Fibroblast of villous mesenchyme (primary cell): ENCODE results near the gene VWA3B. TPM values are rescaled to one million over a fixed set of nuclear protein-coding genes. Genes with fewer than 3 reads are reported as not detected.

Source experiments
- DNase-seq: peaks from one replicate; pipeline ENCODE4 v3.0.0-alpha.2; 2010; ENCODE audit warnings: low read depth
- H3K4me3 ChIP-seq: 2 replicates; pipeline ENCODE4 v1.5.1; 2011; ENCODE audit warnings: low read depth, mild to moderate bottlenecking, low read length
- total RNA-seq: library from RNA; depleted of rRNA; stranded (reverse); fragments of >200 nt; gene quantifications from 2 replicates; pipeline ENCODE4 v1.2.3, GENCODE V29; 2012
- TF ChIP-seq, protein P1 (sequence below): IDR thresholded peaks from 2 replicates; pipeline ENCODE4 v1.5.1; 2012; ENCODE audit warnings: low read depth, mild to moderate bottlenecking, low read length; ENCODE audit not compliant: insufficient read depth

Gene VWA3B
- total RNA-seq, 1 donor: not detected

DNA sequence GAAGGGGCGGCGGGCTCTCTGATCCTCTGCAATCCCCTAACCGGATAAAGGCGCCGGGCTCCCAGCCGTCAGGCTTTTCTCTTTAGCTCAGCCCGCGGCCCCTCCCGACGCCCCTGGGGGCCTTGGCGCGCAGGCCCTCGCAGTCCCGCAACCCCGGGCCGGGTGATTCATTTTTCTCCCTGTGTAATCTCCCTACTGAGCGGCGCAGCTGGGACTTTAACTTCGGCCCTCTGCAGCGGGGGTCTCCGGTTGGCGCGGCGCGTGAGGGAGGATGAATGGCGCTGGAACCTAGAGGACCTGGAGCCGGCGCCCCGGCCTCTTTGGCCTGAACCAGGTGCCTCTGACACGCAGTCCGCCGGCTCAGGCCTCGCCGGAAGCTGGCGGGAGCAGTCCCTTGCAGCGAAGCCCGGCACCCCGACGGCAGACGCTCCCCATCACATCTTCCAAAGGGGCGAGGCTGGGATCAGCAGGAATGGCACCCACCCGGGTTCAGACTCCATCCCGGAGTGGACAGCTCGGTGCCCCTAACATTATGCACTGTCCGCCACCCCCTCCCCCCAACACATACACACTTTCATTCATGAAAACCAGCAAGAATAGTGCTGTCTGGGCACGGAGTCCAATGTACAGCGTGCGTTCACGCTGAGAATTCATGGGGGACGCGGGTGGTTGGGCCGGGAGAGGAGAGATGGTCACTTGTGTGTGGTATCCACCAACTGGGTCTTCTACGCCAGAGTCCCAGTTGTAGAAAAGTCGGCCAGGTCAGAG, 260.5 kb downstream of the VWA3B start:
- TF ChIP-seq, protein P1, sequence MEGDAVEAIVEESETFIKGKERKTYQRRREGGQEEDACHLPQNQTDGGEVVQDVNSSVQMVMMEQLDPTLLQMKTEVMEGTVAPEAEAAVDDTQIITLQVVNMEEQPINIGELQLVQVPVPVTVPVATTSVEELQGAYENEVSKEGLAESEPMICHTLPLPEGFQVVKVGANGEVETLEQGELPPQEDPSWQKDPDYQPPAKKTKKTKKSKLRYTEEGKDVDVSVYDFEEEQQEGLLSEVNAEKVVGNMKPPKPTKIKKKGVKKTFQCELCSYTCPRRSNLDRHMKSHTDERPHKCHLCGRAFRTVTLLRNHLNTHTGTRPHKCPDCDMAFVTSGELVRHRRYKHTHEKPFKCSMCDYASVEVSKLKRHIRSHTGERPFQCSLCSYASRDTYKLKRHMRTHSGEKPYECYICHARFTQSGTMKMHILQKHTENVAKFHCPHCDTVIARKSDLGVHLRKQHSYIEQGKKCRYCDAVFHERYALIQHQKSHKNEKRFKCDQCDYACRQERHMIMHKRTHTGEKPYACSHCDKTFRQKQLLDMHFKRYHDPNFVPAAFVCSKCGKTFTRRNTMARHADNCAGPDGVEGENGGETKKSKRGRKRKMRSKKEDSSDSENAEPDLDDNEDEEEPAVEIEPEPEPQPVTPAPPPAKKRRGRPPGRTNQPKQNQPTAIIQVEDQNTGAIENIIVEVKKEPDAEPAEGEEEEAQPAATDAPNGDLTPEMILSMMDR: no peak
- no peak for DNase-seq

DNA sequence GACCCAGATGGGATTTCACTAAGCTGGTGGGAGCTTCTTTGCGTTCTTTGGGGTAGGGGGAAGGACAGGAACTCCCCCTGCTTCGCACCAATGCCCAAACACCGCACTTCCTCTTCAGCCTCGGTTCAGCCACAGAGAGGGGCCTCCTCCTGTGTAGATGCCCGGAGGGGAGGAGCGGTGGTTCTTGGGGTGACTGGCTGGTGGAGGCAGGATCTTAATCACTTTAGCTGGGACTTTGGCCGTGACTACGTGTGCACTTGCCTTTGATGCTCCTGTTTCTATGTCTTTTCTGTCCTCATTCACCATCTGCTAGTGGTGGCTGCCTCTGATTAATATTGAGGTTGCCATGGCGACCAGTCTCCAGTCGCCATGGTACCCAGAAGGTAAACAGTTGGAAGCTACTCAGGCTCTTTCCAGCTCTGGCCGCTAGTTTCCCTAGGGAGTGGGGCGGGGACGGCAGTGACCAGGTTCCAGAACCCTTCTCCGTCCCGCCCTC, 261.1 kb downstream of the VWA3B start:
- TF ChIP-seq, protein P1: no peak

More for the DNA sequence above, 260.5 kb downstream of the VWA3B start:
- H3K4me3 ChIP-seq: no peak overlapping the region

DNA sequence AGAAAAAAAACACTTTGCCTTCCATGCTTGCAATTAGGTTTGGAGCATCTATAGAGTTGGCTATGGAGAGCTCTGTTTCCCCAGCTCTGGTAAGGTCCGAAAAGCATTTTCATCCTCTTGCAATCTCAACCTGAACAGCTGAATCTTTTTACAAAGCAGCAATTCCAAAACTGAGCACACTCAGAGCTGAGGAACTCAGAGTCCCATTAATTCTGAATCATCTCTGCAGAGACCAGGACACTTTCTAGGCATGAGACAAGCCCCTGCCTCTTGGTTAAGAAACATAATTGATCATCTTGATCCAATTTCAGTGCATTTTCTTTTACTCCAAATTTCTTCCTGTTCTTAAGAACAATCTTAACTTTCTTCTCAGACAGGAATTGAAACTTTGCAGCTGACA, 263.4 kb downstream of the VWA3B start:
- DNase-seq: no peak
- no peak overlapping the region for H3K4me3 ChIP-seq
- TF ChIP-seq, protein P1: no peak

More for the DNA sequence above, 261.1 kb downstream of the VWA3B start:
- H3K4me3 ChIP-seq: no peak overlapping the region
- no peak for DNase-seq

DNA sequence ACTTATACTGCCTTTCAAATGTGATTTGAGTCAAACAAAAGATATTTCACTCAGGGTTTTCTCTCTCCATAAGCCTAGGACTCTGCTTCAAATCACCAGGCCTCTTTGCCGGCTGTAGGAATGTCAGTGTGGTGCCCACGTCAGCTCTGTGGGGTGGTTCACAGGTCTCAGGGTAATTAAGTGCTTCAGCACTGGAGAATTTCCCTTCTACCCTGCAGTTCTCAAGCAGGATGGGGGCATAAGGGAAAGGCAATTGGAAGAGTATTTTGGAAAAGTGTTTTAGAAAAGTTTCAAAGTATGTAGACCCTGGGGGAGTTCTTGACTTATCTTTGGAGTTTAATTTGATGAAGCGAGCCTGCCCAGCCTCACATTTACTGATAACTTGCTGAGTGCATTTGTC, 268.9 kb downstream of the VWA3B start:
- DNase-seq: no peak
- TF ChIP-seq, protein P1: no peak
- H3K4me3 ChIP-seq: no peak overlapping the region

GRCh38 chr2:98356729-98357128, 269.8 kb downstream of the VWA3B start:
- H3K4me3 ChIP-seq: no peak overlapping the region
- DNase-seq: no peak
- TF ChIP-seq, protein P1: no peak

- no peak for DNase-seq
- H3K4me3 ChIP-seq: no peak overlapping the region
- TF ChIP-seq, protein P1: no peak
These were observed 270.9 kb downstream of the VWA3B start for GRCh38 chr2:98357849-98358248.
